ENCODE results near the gene EXD2.
"Not testable (repeated sequence)": the region's sequence is repeated elsewhere in the genome, so short reads cannot be mapped to it uniquely, and the experiment has no call there.

Gene EXD2

DNA sequence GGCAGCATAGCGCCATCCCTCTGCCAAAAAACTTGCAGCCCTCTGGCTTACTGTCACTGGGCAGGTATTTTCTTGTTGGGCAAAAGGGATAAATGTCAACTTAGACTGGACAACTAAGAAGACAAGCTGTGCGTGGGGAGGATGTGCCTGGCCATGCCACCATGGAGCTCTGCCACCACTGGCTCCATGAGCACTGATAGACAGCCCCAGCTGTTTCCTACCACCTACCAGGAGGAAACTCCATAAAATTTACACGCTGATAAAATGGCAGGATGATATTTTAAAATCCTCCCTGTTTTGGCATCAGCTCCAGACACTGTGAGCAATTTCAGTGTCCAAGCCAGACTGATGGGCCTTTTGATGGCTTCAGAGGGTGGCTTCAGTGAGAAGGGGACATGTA, 61.6 kb downstream of the EXD2 start:
- DNase-seq, result no peak

DNA sequence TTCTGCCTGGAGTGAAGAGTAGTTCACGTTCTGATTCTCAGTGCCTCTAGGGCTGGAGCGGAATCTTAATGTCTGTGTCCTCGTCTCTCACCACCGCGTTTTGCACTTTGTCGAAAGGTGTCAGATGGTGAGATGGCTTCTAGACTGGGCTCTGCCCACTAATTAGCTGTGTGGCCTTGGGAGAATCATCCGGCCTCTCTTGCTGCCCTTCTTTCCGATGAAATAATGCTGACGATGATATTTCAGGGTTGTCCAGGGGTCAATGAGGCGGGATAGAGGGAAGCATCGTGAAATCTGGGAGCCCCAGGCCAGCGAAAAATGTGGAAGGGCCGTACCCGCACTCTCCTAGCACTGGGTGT, 67.8 kb downstream of the EXD2 start:
- DNase-seq, result no peak

- no peak for DNase-seq
Measured at GRCh38 chr14:69259527-69260189, 68.4 kb downstream of the EXD2 start, which contains the start of gene GALNT16. Gene GALNT16 (plus strand): TSS chr14:69260158. CDS start chr14:69260291, 133 bp downstream.

DNA sequence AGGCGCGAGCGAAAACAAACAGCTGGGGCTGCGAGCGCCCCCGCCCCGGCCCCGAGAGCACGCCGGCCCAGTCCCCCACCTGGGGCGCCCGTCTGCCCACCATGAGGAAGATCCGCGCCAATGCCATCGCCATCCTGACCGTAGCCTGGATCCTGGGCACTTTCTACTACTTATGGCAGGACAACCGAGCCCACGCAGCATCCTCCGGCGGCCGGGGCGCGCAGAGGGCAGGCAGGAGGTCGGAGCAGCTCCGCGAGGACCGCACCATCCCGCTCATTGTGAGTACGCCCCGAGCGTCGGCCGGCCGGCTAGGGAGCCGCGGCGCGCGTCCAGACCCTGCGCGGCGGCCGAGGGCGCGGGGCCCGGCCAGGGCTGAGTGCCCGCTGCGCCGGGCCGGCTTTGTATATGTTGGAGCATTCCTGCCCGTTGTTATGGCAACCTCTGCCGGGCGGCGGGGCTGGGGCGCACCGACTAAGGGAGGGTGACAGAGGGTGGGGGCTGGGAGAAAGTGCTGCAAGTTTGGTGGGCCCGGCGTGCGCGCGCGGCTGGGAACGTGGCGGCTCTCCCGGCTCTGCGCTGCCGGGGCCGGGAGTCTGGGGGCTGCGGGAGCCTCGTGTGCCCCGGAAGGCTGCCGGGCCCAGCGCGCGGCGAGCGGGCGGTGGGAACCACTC, 69.0 kb downstream of the EXD2 start:
- no peak for DNase-seq

- DNase-seq, result no peak
Measured at GRCh38 chr14:69260861-69261564, 69.7 kb downstream of the EXD2 start.

GRCh38 chr14:69261761-69262331, 70.5 kb downstream of the EXD2 start:
- no peak for DNase-seq

DNA sequence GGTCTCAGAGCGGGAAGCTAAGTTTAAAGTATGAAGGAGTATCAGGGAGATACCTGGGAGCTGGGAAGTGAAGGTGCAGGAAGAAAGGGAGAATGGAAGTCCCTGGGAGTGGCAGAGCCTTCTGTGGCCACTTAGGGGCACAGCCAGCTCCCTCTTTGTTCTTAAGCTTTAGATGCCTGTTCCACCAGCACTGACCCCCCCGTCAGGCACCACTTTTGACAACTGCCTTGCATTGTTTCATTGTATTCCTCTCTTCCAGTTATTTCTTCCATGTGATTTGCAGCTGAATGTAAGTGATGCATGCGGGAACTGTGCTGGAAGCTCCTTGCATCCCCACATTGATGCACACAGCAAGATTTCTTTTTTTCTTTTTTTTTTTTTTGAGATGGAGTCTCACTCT, 71.2 kb downstream of the EXD2 start:
- no peak for DNase-seq

DNA sequence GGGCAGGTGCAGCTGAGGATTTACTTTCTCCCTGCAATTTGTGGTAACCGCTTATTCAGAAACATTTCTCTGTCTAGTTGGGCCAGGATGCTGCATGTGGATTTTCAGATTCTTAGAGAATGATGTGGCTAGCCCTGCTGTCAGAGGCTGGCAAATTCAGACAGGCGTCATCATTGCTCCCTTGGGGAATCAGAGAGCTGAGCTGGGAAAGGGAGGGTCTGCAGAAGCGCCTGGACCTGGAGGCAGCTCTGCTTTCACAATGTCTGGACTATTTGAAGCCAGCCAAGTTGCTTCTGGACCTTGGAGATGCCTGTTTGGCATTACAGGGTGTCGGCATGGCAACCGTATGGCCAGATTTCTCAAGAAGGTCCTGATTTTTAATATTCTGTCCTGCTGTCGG, 72.1 kb downstream of the EXD2 start:
- no peak for DNase-seq

DNA sequence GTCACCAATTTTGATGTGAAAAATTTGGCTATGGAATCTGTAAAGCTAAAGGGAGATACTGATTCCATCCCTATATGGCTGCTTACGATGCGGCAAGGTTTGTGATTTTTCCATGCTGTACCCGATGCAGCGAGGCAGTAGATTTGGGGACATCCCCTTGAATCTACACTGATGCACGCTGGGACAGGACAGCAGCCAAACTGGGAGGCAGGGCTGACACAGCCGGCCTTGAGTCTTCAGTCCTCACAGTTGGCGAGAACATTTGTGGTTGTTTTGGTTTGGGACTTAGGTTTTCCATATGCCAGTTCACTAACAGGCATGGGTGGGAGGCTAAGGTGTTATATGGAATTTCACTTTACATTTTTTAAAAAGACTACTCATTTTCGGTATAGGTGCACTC, 72.5 kb downstream of the EXD2 start:
- no peak for DNase-seq

GRCh38 chr14:69266572-69267345, 75.5 kb downstream of the EXD2 start:
- no peak for DNase-seq

DNA sequence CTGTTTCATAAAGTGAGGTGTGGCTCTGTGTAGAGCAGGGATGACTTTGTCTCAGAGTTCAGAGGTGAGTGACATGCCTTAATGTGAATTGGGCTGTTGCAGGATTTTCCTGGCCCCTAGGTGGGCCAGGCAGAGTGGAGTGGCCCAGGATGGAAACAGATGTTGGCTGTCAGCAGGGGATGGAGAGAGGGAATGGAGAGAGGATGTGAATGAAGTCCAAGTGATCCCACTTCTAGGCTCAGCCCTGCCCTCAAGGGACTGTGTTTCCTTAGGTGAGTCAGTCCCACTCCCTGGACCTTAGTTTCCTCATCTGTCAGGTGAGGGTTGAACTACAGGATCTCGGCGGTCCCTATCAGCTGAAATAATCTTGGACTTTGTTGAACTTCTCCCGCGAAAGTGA, 76.2 kb downstream of the EXD2 start:
- no peak for DNase-seq

- no peak for DNase-seq
Measured at GRCh38 chr14:69268223-69268622, 76.9 kb downstream of the EXD2 start.

DNA sequence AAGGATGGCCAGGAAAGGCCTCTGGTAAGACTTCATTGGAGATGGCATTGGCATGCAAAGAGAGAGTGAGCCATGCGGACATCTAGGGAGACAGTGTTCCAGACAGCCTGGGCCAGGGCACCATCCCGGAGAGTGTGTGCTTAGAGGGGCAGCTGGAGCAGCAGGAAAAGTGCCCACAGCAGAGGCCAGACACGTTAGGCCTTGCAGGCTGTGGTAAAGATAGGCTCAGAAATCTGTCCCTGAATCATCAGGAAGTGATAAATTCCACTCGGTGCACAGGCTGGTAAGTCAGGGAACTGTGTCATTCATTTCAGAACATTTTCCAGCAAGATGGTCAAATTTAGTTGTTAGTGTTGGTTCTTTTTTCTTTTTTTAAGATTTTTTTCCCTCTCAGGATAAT, 77.5 kb downstream of the EXD2 start:
- no peak for DNase-seq

- DNase-seq, result no peak
Measured at GRCh38 chr14:69269381-69269780, 78.1 kb downstream of the EXD2 start.

DNA sequence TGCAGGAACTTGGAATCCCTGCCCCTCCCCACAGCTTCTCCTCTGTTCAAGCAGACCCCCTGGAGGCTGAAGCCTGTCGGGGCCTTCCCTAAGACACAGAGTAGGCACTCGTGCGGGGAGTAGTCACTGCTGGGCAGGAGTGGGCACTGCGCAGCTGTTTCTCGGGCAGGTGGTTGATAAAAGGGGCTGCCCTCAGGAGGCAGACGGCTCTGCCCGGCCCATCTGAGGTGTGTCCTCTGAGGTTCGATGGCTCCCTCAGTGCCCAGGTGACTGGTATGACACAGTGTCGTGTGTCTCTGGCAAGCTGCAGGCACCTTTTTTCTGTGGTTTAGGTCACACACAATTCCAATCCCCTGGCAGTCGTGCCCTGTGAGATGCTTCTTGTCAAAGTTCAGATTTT, 78.8 kb downstream of the EXD2 start:
- DNase-seq, result no peak

- no peak for DNase-seq
Measured at GRCh38 chr14:69270795-69271708, 79.8 kb downstream of the EXD2 start.

DNA sequence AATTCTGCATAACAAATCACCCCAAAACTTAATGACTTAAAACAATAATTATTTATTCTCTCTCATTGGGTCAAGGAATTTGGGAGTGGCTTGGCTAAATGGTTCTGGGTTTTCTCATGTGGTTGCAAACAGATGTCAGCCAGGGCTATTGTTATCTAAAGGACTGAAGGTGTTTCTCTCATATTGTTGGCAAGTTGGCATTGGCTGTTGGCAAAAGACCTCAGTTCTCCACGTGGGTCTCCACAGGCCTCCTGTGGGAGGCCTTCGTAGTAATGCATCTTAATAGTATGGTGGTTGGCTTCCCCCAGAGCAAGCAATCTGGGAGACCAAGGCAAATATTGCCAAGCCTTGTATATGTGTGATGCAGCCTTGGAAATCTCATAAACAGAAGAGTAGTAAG, 83.0 kb downstream of the EXD2 start:
- DNase-seq, result no peak

DNA sequence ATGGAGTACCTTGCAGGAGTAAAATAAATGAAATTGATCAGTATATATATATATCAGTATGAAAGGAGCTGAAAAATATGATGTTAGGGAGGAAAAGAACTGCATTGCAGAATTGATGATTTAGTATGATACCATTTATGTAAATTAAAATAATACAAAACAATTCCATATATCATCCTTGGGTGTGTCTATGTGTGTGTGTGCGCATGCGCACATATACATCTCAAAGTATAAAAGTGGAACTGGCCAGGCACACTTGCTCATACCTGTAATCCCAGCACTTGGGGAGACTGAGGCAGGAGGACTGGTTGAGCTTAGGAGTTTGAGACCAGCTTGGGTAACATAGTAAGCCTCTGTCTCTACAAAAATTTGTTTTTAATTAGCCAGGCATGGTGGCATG, 84.0 kb downstream of the EXD2 start:
- no peak for DNase-seq

DNA sequence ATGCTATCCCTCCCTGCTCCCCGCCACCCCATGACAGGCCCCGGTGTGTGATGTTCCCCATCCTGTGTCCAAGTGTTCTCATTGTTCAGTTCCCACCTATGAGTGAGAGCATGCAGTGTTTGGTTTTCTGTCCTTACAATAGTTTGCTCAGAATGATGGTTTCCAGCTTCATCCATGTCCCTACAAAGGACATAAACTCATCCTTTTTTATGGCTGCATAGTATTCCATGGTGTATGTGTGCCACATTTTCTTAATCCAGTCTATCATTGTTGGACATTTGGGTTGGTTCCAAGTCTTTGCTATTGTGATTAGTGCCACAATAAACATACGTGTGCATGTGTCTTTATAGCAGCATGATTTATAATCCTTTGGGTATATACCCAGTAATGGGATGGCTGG, 86.1 kb downstream of the EXD2 start:
- DNase-seq, result not testable (repeated sequence)

DNA sequence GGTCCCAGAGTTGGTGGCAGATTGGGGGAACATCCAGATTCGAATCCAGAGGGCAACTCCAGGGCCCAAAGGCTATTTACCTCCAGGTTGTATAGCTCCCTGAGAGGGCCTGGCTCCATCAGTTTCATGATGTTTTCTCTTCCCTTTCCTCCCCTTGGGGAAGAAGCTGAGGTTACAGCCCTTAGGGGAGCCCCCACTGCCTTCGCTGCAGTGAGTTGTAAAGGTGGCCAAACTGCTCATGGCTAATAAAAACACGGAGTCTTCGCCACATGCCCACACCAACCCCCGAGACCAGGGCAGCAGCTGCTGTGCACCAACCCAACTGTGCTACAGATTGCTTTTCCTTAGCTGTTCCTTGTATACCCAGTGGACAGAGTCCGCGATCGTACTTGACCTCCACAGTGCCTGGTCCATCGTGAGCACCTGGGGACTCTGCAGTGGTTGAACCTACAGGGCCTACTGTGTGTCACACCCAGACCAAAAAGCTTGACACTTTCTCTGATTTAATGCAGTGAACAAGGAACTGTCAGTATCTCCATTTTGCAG, 89.5 kb downstream of the EXD2 start:
- no peak for DNase-seq

DNA sequence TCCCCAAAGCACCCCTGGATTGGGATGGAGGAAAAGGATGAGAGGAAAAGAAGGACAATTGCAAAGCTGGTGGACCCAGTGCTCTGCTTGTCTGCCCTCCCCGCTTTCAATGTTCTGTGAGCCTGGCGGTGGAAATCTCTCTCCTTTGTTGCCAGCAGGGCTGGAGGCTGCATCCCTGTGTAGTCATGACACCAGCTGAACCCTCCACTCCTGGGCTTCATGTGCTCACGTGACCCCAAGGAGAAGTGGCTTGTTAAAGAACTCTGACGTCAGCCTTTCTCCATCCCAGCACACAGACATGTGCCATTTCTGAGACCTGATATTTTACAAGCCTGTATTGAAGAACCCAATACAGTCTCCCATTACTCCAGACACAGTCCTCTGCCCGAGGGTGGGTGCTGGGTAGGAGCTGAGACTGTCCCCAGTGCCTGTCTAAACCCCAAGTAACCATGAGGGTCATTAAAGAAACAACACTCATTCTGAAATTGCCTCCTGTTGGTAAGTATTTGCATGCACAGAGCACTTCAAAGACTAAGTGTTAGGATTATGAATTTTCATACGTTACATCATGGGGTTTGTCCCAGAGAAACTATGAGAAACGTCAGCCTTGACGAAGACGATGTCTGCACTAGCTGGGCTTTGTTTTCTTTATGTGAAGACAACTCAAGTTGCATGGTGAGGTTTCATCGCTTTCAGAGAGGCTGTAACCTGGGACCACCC, 90.3 kb downstream of the EXD2 start:
- DNase-seq, result peak; percentile 41

Measured in NCI-H1436 treated with DMSO at 0.1 percent for 48 hours (cell line).